Gastrocnemius medialis (tissue), 4 donors: ENCODE data around the gene CLCN6. TPM values are rescaled to one million over a fixed set of nuclear protein-coding genes. Genes with fewer than 3 reads are reported as not detected.

Experiments
- ATAC-seq, 2 donors: fragments of 150-250 bp; one replicate each; pipeline ENCODE4 v1.9.1; 2016
- DNase-seq, 2 donors: peaks; one replicate each; pipeline ENCODE4 v3.0.0-alpha.2; 2019
- H3K27ac ChIP-seq, 4 donors: fragments of 200-600 bp; sonication (generic); 1 replicate in 1 of 4; 2 replicates in 3 of 4; pipeline ENCODE4 v1.5.1; 2016 to 2018; ENCODE audit warnings: mild to moderate bottlenecking in 2 of 4, moderate library complexity in 1 of 4
- H3K27me3 ChIP-seq, 3 donors: fragments of 200-600 bp; sonication (generic) in 2 of 3; 1 replicate in 1 of 3; 2 replicates in 2 of 3; pipeline versions ENCODE4 v1.5.1 to v1.6.0; 2016 to 2019; ENCODE audit warnings: mild to moderate bottlenecking in 1 of 3, moderate library complexity in 1 of 3
- H3K36me3 ChIP-seq, 2 donors: fragments of 200-600 bp; sonication (generic) in 1 of 2; one replicate each; pipeline ENCODE4 v1.5.1; 2017 to 2018
- H3K4me1 ChIP-seq, 2 donors: fragments of 200-600 bp; sonication (generic) in 1 of 2; one replicate each; pipeline ENCODE4 v1.5.1; 2016 to 2017; ENCODE audit warnings: mild to moderate bottlenecking in 2 of 2
- H3K4me3 ChIP-seq, 4 donors: fragments of 200-600 bp; sonication (generic) in 3 of 4; 1 replicate in 1 of 4; 2 replicates in 3 of 4; pipeline ENCODE4 v1.5.1; 2016 to 2019; ENCODE audit warnings: mild to moderate bottlenecking in 2 of 4
- H3K9me3 ChIP-seq, 3 donors: fragments of 200-600 bp; sonication (generic) in 2 of 3; 1 replicate in 1 of 3; 2 replicates in 2 of 3; pipeline ENCODE4 v1.5.1; 2016 to 2019
- POLR2A ChIP-seq, 2 donors: fragments of 450-650 bp; IDR thresholded peaks; one replicate each; pipeline ENCODE4 v1.6.1; 2017; ENCODE audit warnings: antibody characterized with exemption in 2 of 2, mild to moderate bottlenecking in 2 of 2, moderate library complexity in 2 of 2
- in situ Hi-C, 4 donors: fragments of 200-750 bp; cut with MboI; loops; one replicate each; pipeline versions ENCODE4 v1.15.0 to v1.8.0; 2017; ENCODE audit warnings: low sequenced_read_pairs in 4 of 4
- intact Hi-C: fragments of 100-400 bp; cut with DNase I; formaldehyde crosslinking; loops from one replicate; pipeline ENCODE4 v1.15.1; 2023; ENCODE audit warnings: low total_unique reads
- total RNA-seq, 4 donors: library from RNA; depleted of rRNA; stranded (reverse); fragments of >200 nt; gene quantifications; one replicate each; pipeline versions ENCODE4 v1.1.0 to v1.2.3, GENCODE V29; 2016
- TF ChIP-seq, protein P1 (sequence below), 5 experiments: fragments of 450-650 bp in 3 of 5; fragments of 200-600 bp in 2 of 5; sonication (generic) in 2 of 5; IDR thresholded peaks in 4 of 5; conservative IDR thresholded peaks in 1 of 5; 1 replicate in 4 of 5; 2 replicates in 1 of 5; pipeline ENCODE4 v1.5.1; 2016 to 2019; ENCODE audit warnings: antibody characterized with exemption in 5 of 5, mild to moderate bottlenecking in 3 of 5, moderate library complexity in 3 of 5

Gene CLCN6
- total RNA-seq, 4 donors from 2014 or later: 7.1 to 11.9 (median 9.5) TPM

DNA sequence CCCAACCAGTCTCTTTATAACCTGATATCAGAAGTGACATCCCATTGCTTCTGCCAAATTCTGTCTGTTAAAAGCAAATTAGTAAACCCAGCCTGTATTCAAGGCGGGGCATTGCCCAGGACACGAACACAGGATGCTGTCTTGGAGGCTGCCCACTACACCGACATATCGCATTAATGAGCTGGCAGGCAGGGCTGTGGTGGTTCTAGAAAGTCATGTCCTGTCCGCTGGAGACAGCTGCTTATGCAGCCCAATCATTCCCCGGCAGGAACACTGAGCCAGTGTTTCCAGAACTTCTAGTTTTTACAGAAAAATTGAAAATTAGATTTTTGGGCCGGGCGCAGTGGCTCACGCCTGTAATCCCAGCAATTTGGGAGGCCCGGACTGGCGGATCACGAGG lies 24.7 kb upstream of the CLCN6 start:
- no peak overlapping the region for H3K27ac ChIP-seq
- no peaks in the 10 kb centered on the region for H3K27me3 ChIP-seq
- in situ Hi-C loops: loop anchor here in 1 of 4 donors (10.0 kb wide), 1 partner anchor 46 kb away; the partner anchor contains the start of gene AGTRAP
- H3K9me3 ChIP-seq: no peaks in the 10 kb centered on the region
- intact Hi-C loops: no loop called here
- no peaks in the 10 kb centered on the region for H3K36me3 ChIP-seq
- ATAC-seq (no peak), DNase-seq (no peak)
- H3K4me3 ChIP-seq: no peak overlapping the region
- TF ChIP-seq POLR2A (IDR thresholded peaks at IDR 0.05): no peak
- TF ChIP-seq, protein P1, sequence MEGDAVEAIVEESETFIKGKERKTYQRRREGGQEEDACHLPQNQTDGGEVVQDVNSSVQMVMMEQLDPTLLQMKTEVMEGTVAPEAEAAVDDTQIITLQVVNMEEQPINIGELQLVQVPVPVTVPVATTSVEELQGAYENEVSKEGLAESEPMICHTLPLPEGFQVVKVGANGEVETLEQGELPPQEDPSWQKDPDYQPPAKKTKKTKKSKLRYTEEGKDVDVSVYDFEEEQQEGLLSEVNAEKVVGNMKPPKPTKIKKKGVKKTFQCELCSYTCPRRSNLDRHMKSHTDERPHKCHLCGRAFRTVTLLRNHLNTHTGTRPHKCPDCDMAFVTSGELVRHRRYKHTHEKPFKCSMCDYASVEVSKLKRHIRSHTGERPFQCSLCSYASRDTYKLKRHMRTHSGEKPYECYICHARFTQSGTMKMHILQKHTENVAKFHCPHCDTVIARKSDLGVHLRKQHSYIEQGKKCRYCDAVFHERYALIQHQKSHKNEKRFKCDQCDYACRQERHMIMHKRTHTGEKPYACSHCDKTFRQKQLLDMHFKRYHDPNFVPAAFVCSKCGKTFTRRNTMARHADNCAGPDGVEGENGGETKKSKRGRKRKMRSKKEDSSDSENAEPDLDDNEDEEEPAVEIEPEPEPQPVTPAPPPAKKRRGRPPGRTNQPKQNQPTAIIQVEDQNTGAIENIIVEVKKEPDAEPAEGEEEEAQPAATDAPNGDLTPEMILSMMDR (IDR thresholded peaks at IDR 0.05 in 4 of 5, conservative IDR thresholded peaks at IDR 0.05 in 1 of 5): no peak
- peaks cover 9 to 18% of the 10 kb centered on the region in 2 donors for H3K4me1 ChIP-seq

GRCh38 chr1:11782127-11782708 lies 23.8 kb upstream of the CLCN6 start:
- intact Hi-C loops (no loop called here), in situ Hi-C loops (loop anchor here in 1 of 4 donors (10.0 kb wide), 1 partner anchor 47 kb away; the partner anchor contains the start of gene AGTRAP)
- no peak for ATAC-seq
- peaks cover 18 to 27% of the 10 kb centered on the region in 2 donors for H3K4me1 ChIP-seq
- H3K27me3 ChIP-seq: no peaks in the 10 kb centered on the region
- H3K36me3 ChIP-seq: no peaks in the 10 kb centered on the region
- no peak overlapping the region for H3K27ac ChIP-seq
- no peak for DNase-seq
- no peak overlapping the region for H3K4me3 ChIP-seq
- no peak for TF ChIP-seq POLR2A (IDR thresholded peaks at IDR 0.05)
- TF ChIP-seq, protein P1 (IDR thresholded peaks at IDR 0.05 in 4 of 5, conservative IDR thresholded peaks at IDR 0.05 in 1 of 5): no peak
- H3K9me3 ChIP-seq: no peaks in the 10 kb centered on the region

DNA sequence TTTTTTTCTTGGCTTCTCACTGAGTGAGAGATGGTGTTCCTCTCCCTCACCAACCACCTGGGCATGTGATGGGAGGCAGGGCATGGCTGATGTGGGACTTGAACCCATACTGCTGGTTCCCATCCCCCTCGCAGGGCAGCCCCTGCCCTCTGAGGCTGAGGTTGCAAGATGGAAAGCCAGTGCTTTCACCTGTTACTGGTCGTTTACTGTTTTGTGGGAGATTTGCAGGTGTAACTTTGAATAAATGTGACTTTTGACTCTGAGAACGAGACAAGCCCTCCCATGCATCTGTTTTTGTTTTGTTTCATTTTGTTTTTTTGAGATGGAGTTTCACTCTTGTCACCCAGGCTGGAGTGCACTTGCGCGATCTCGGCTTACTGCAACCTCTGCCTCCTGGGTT lies 22.4 kb upstream of the CLCN6 start:
- DNase-seq: no peak
- no peak for TF ChIP-seq POLR2A (IDR thresholded peaks at IDR 0.05)
- intact Hi-C loops: no loop called here
- Histone ChIP-seq H3K36me3 (no peaks in the 10 kb centered on the region), H3K27me3 (no peaks in the 10 kb centered on the region), H3K27ac (no peak overlapping the region), H3K4me1 (peaks cover 31 to 40% of the 10 kb centered on the region in 2 donors), H3K9me3 (no peaks in the 10 kb centered on the region), H3K4me3 (no peak overlapping the region)
- in situ Hi-C loops: loop anchor here in 1 of 4 donors (10.0 kb wide), 1 partner anchor 49 kb away; the partner anchor contains the start of gene AGTRAP
- ATAC-seq: no peak

DNA sequence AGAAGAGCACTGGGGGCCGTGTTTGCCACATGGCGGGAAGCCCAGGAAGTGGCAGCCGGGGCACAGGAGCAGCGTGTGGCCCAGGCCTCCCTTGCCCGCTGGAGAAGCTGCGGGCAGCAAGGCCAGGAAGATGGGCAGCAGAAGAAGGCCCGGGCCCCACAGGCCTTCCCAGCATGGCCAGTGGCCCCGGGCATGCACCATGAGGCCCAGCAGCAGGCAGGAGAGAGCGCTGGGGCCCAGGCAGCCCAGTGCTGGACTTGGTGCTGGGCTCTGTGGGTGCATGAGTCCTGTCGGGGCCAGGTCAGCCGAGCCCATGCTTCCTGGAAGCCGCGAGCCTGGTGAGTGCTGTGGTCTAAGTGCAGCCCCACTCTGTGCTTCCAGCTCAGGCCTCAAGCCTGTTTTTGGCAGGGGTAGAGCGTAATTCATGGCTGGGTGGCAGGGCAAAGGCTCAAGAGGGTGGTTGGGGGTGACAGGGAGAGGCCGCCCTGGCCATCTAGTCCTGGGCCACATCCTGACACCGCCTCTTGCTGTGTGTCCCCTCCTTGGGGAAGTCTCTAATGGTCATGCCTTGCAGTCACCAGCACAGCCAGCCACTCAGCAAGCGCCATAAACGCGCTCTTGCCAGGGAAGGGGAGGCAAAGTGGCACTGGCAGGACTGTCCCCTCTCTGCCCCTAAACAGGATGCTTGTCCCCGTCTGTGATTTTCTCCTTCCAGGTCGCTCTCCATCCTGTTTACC lies 21.6 kb upstream of the CLCN6 start:
- H3K9me3 ChIP-seq: no peaks in the 10 kb centered on the region
- TF ChIP-seq POLR2A (IDR thresholded peaks at IDR 0.05): no peak
- TF ChIP-seq, protein P1 (IDR thresholded peaks at IDR 0.05 in 4 of 5, conservative IDR thresholded peaks at IDR 0.05 in 1 of 5): no peak
- H3K4me3 ChIP-seq: peak overlapping the region; percentile 31 to 48 (median 40)
- ATAC-seq: no peak
- DNase-seq: no peak
- in situ Hi-C loops: loop anchor here in 1 of 4 donors (10.0 kb wide), 1 partner anchor 50 kb away; the partner anchor contains the start of gene AGTRAP
- peaks cover 40 to 49% of the 10 kb centered on the region in 2 donors for H3K4me1 ChIP-seq
- H3K27me3 ChIP-seq: no peaks in the 10 kb centered on the region
- intact Hi-C loops: no loop called here
- H3K36me3 ChIP-seq: no peaks in the 10 kb centered on the region
- peak overlapping the region; percentile 39 to 98 (median 58) for H3K27ac ChIP-seq
